ENCODE data around the gene HID1. TPM values are rescaled to one million over a fixed set of nuclear protein-coding genes. Genes with fewer than 3 reads are reported as not detected.

The HID1 gene
- total and polyA plus RNA-seq, 2 of the 4 experiments (the other 2 are of a cell fraction) = 0.18 to 1.7 TPM

DNA sequence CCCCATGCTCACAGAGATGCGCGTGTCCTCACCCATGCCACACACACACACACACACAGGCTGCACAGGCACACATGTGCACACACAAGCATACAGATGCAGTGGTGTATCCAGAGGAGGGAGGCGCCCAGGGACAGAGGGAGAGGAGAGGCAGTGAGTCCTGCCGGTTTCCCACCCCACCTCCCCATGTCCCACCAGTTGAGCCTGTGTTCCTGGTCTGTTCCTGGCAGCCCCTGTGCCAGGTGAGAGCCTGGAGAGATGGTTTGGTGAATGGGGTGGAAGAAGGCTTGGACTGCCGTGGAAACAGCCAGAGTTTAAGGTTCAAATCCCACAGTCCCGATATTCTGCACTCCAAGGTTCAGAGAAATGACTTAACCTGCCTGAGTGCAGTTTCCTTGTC, 68.9 kb downstream of the HID1 start:
- POLR2A ChIA-PET (ENCODE audit: unreplicated experiment) = no interaction called here
- WGBS, 2 experiments (ENCODE audit: extremely low coverage in 2 of 2, insufficient read length in 1 of 2) = no CpG with 5 or more reads among the region's 6 CpGs
- Histone ChIP-seq H3K14ac (replicated peaks; ENCODE audit: low read depth, low read length) (no peak overlapping the region), H4K91ac (ENCODE audit: insufficient read depth, low read depth, low read length) (no peak overlapping the region), H3K56ac (ENCODE audit: extremely low read depth, insufficient read depth, low read length) (no peak overlapping the region), H2AFZ (replicated peaks; ENCODE audit: low read length, poor library complexity) (no peak overlapping the region), H2BK5ac (ENCODE audit: low read depth, low read length, poor library complexity, severe bottlenecking) (no peak overlapping the region), H3K18ac (ENCODE audit: low read depth, low read length) (no peak overlapping the region), H3K9ac (ENCODE audit: low read depth, low read length) (no peak overlapping the region), H3K4ac (ENCODE audit: low read depth, low read length) (no peak overlapping the region), H2BK120ac (ENCODE audit: low read depth, low read length) (no peak overlapping the region), H3K9me1 (ENCODE audit: insufficient read depth, low read length) (no peaks in the 10 kb centered on the region), H3K27me3 (ENCODE audit: control insufficient read depth, insufficient read depth, low read length) (peaks cover 36% of the 10 kb centered on the region), H3K36me3 (ENCODE audit: control insufficient read depth, insufficient read depth, low read length) (no peaks in the 10 kb centered on the region), H3K79me1 (ENCODE audit: low read depth in 1 of 2, low read length in 2 of 2) (no peaks in the 10 kb centered on the region), H4K8ac (ENCODE audit: low read depth in 2 of 2, low read length in 2 of 2) (no peak overlapping the region), H2AK5ac (ENCODE audit: low read depth, low read length) (no peak overlapping the region), H2BK20ac (ENCODE audit: low read depth, low read length) (no peak overlapping the region), H3K4me3 (ENCODE audit: insufficient read depth, low read depth, low read length) (no peak overlapping the region), H3K4me1 (ENCODE audit: control insufficient read depth, insufficient read depth, low read length) (no peaks in the 10 kb centered on the region), H3K4me2 (ENCODE audit: low read depth, low read length) (no peak overlapping the region), H4K5ac (ENCODE audit: low read depth, low read length) (no peak overlapping the region), H2AK9ac (replicated peaks; ENCODE audit: low read depth, low read length, poor library complexity) (no peak overlapping the region), H3K23ac (ENCODE audit: low read depth, low read length) (no peak overlapping the region), H3K9me3 (ENCODE audit: control insufficient read depth, insufficient read depth, low read length) (no peaks in the 10 kb centered on the region), H4K20me1 (ENCODE audit: insufficient read depth, low read length) (no peaks in the 10 kb centered on the region), H2BK15ac (ENCODE audit: low read depth, low read length) (no peak overlapping the region), H3K27ac (ENCODE audit: insufficient read depth, low read length) (no peak overlapping the region)
- dilution Hi-C loops (cut with HindIII; ENCODE audit: low sequenced_read_pairs, unreplicated experiment) (no loop called here), intact Hi-C loops (cut with micrococcal nuclease) (no loop called here), in situ Hi-C loops (cut with MboI; ENCODE audit: low sequenced_read_pairs) (no loop called here)
- no peak for ATAC-seq (ENCODE audit: low read depth)
- no peak for DNase-seq
- no TSS peak for BruUV-seq (replicated peaks)
- TF ChIP-seq RAD21 (IDR thresholded peaks at IDR 0.05; ENCODE audit: low read length) (no peak), FOS (IDR thresholded peaks at IDR 0.05; ENCODE audit: low read depth, low read length) (no peak), NFE2L2 (IDR thresholded peaks at IDR 0.05; ENCODE audit: low read depth, low read length) (no peak), BHLHE40 (IDR thresholded peaks at IDR 0.05; ENCODE audit: low read depth, low read length) (no peak), CHD1 (IDR thresholded peaks at IDR 0.05; ENCODE audit: low read depth, low read length) (no peak), MAFK (IDR thresholded peaks at IDR 0.05; ENCODE audit: low read depth, low read length) (no peak), RFX5 (IDR thresholded peaks at IDR 0.05; ENCODE audit: low read depth, low read length) (no peak), SMC3 (IDR thresholded peaks at IDR 0.05; ENCODE audit: low read depth, low read length) (no peak), POLR2A (IDR thresholded peaks at IDR 0.05; ENCODE audit: low read depth, low read length) (no peak), MXI1 (IDR thresholded peaks at IDR 0.05; ENCODE audit: borderline replicate concordance, low read depth, low read length) (no peak), CEBPB (IDR thresholded peaks at IDR 0.05; ENCODE audit: low read depth, low read length) (no peak), MAZ (IDR thresholded peaks at IDR 0.05; ENCODE audit: borderline replicate concordance, low read depth, low read length) (no peak)
- TF ChIP-seq, protein P1, sequence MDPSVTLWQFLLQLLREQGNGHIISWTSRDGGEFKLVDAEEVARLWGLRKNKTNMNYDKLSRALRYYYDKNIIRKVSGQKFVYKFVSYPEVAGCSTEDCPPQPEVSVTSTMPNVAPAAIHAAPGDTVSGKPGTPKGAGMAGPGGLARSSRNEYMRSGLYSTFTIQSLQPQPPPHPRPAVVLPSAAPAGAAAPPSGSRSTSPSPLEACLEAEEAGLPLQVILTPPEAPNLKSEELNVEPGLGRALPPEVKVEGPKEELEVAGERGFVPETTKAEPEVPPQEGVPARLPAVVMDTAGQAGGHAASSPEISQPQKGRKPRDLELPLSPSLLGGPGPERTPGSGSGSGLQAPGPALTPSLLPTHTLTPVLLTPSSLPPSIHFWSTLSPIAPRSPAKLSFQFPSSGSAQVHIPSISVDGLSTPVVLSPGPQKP (IDR thresholded peaks at IDR 0.05; ENCODE audit: borderline replicate concordance, low read depth, low read length) = no peak
- TF ChIP-seq, protein P2, sequence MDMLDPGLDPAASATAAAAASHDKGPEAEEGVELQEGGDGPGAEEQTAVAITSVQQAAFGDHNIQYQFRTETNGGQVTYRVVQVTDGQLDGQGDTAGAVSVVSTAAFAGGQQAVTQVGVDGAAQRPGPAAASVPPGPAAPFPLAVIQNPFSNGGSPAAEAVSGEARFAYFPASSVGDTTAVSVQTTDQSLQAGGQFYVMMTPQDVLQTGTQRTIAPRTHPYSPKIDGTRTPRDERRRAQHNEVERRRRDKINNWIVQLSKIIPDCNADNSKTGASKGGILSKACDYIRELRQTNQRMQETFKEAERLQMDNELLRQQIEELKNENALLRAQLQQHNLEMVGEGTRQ (IDR thresholded peaks at IDR 0.05; ENCODE audit: low read depth, low read length) = no peak
- TF ChIP-seq, protein P3, sequence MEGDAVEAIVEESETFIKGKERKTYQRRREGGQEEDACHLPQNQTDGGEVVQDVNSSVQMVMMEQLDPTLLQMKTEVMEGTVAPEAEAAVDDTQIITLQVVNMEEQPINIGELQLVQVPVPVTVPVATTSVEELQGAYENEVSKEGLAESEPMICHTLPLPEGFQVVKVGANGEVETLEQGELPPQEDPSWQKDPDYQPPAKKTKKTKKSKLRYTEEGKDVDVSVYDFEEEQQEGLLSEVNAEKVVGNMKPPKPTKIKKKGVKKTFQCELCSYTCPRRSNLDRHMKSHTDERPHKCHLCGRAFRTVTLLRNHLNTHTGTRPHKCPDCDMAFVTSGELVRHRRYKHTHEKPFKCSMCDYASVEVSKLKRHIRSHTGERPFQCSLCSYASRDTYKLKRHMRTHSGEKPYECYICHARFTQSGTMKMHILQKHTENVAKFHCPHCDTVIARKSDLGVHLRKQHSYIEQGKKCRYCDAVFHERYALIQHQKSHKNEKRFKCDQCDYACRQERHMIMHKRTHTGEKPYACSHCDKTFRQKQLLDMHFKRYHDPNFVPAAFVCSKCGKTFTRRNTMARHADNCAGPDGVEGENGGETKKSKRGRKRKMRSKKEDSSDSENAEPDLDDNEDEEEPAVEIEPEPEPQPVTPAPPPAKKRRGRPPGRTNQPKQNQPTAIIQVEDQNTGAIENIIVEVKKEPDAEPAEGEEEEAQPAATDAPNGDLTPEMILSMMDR (conservative IDR thresholded peaks at IDR 0.05; ENCODE audit: low read depth, low read length) = no peak
- CTCF ChIA-PET = no interaction called here
